Measurements from ENCODE around the gene KDELR3. TPM values are rescaled to one million over a fixed set of nuclear protein-coding genes. Genes with fewer than 3 reads are reported as not detected.

The KDELR3 gene
- total RNA-seq, 6 donors from 2014 or later, result 7.3 to 14.2 (median 9.7) TPM

- Histone ChIP-seq H3K4me1 (peaks cover 33 to 41% (median 38%) of the 10 kb centered on the region in 4 donors), H3K4me3 (peak within 1 kb of the TSS; percentile 26 to 82 (median 60)), H3K27me3 (no peaks in the 10 kb centered on the region), H3K27ac (peak within 1 kb of the TSS; percentile 99 to 100 (median 100)), H3K36me3 (peaks cover 0 to 25% (median 3%) of the 10 kb centered on the region in 4 donors), H3K9me3 (no peaks in the 10 kb centered on the region)
- peak in 1 of 4 donors; percentile 4 for TF ChIP-seq EP300 (IDR thresholded peaks at IDR 0.05)
- TF ChIP-seq POLR2AphosphoS5 (IDR thresholded peaks at IDR 0.05), result peak; percentile 93 to 94
- peak; percentile 65 to 82 (median 80) for TF ChIP-seq POLR2A (IDR thresholded peaks at IDR 0.05)
- peak in 4 of 6 experiments; percentile 8 to 64 (median 54) for TF ChIP-seq CTCF (IDR thresholded peaks at IDR 0.05)
- WGBS, 2 donors, result 0 to 1% methylated on average over 45 to 62 of the region's 83 CpGs
- DNase-seq (peak; percentile 94 to 95), ATAC-seq (ENCODE audit: low FRiP score in 2 of 2) (peak; percentile 95 to 98)
Measured at GRCh38 chr22:38506118-38506962, 38.4 kb downstream of the KDELR3 start, which contains the start of gene DDX17. Gene DDX17, minus strand, starts transcription at chr22:38506311.

DNA sequence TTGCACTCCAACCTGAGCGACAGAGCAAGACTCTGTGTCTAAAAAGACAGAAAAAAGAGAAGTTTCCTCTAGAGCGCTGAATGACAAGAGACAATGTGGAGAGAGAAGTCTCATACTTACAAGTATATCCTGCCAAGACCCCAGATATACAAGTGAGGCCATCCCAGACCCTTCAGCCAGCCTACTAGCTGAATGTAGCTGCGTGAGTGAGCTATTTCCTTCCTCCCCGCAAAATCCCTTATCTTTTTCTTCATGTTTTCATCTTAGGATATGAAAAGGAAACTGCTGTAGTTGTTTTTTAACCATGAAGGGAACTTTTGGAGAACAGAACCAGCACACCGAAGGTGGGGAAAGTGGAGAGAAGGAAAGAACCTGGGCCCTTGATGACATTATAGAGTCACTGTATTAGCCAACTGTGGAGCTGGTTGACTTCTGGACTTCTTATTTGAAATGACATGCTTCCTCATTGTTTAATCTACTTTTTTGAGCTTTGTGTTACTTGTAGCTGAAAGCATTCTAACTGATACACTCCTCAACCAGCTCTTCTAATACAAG, 42.6 kb downstream of the KDELR3 start:
- Histone ChIP-seq H3K4me3 (no peak overlapping the region), H3K27me3 (no peaks in the 10 kb centered on the region), H3K36me3 (no peaks in the 10 kb centered on the region), H3K27ac (no peak overlapping the region), H3K4me1 (peaks cover 4 to 7% (median 6%) of the 10 kb centered on the region in 4 donors), H3K9me3 (no peaks in the 10 kb centered on the region)
- ATAC-seq (ENCODE audit: low FRiP score in 2 of 2), result no peak
- 71 to 72% methylated on average over 5 of the region's 5 CpGs for WGBS, 2 donors
- no peak for DNase-seq
- TF ChIP-seq EP300 (IDR thresholded peaks at IDR 0.05), result no peak

DNA sequence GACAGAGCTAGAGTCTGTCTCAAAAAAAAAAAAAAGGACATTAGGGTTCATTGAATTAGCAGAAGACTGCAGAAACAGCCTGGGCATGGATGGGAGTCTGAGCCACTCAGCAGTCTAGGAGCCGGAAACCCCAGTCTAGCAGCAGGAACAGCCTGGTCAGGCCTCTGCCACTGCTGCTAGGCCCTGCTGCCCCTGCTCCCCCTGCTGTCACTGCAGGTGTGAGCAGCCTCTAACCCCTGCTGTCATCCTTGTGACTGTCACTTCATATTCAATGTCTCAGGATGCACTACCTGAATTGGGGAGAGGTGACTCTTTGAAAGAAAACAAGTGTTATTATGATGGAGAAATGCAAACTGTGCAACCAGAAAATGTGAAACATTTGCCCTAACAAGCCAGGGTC, 45.2 kb downstream of the KDELR3 start:
- Histone ChIP-seq H3K27ac (no peak overlapping the region), H3K27me3 (no peaks in the 10 kb centered on the region), H3K36me3 (no peaks in the 10 kb centered on the region), H3K4me3 (no peak overlapping the region), H3K9me3 (no peaks in the 10 kb centered on the region), H3K4me1 (no peaks in the 10 kb centered on the region)
- DNase-seq (no peak), ATAC-seq (ENCODE audit: low FRiP score in 2 of 2) (no peak)
- WGBS, 2 donors, result 50 to 56% methylated on average over 1 of the region's 1 CpG
- TF ChIP-seq CTCF (IDR thresholded peaks at IDR 0.05), result no peak
- no peak for TF ChIP-seq POLR2AphosphoS5 (IDR thresholded peaks at IDR 0.05)
- no peak for TF ChIP-seq POLR2A (IDR thresholded peaks at IDR 0.05)
- no peak for TF ChIP-seq EP300 (IDR thresholded peaks at IDR 0.05)

DNA sequence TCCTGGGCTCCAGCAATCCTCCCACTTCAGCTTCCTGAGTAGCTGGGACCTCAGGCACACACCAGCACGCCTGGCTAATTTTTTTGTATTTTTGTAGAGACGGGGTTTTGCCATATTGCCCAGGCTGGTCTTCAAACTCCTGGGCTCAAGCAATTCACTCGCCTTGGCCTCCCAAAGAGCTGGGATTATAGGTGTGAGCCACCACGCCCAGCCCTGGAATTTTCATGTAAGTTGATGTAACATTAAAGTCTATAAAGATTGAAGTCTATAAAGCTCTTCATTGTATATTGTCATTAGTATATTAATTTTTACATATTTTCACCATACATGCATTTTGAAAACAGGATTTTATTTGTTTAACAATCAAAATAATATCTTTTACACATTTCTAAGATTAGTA, 50.7 kb downstream of the KDELR3 start:
- no peak overlapping the region for H3K27ac ChIP-seq
- no peak for DNase-seq
- TF ChIP-seq POLR2A (IDR thresholded peaks at IDR 0.05) (no peak), EP300 (IDR thresholded peaks at IDR 0.05) (no peak), POLR2AphosphoS5 (IDR thresholded peaks at IDR 0.05) (no peak), CTCF (IDR thresholded peaks at IDR 0.05) (no peak)
- no peak overlapping the region for H3K4me3 ChIP-seq
- no peaks in the 10 kb centered on the region for H3K9me3 ChIP-seq
- no peaks in the 10 kb centered on the region for H3K27me3 ChIP-seq
- no peak for ATAC-seq (ENCODE audit: low FRiP score in 2 of 2)
- H3K36me3 ChIP-seq, result no peaks in the 10 kb centered on the region
- 93 to 99% methylated on average over 4 of the region's 4 CpGs for WGBS, 2 donors
- H3K4me1 ChIP-seq, result no peaks in the 10 kb centered on the region

DNA sequence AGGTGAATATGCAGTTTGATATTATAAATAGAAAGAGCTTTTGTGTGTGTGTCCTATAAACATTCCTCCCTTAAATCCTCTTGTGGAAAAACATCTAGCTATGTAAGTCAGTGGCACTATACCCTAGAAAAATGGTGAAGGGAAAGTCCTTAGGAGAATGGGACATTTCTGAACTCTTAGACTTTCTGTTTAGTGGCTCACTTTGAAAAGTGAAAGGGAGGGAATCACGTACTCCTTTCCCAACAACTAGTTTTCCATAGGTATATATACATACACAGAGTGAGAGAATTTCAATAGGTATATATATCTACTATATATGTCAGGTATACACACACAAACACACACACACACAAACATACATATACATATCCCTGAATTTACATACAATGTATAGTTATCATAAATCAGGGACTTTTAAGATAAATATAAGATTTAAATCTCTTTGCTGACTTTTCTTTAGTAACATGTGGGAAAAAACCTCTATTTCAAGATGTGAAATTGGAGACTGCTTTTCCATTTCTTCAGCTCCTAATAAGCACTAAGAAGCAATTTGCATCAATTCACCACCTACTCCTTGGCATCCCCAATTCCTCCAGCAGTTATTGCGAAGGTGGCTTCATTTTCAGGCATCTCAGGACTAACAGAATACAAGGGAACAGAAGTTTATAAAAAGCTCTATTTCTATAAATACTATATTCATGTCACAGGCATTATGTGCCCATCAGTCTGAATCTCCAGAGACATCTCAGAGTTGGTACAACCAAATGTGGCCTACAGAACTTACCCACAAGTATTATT, 51.8 kb downstream of the KDELR3 start:
- ATAC-seq (ENCODE audit: low FRiP score in 2 of 2) (no peak), DNase-seq (no peak)
- H3K36me3 ChIP-seq, result no peaks in the 10 kb centered on the region
- TF ChIP-seq EP300 (IDR thresholded peaks at IDR 0.05) (no peak), CTCF (IDR thresholded peaks at IDR 0.05) (no peak), POLR2A (IDR thresholded peaks at IDR 0.05) (no peak), POLR2AphosphoS5 (IDR thresholded peaks at IDR 0.05) (no peak)
- H3K4me1 ChIP-seq, result no peaks in the 10 kb centered on the region
- H3K9me3 ChIP-seq, result no peaks in the 10 kb centered on the region
- H3K4me3 ChIP-seq, result no peak overlapping the region
- H3K27me3 ChIP-seq, result no peaks in the 10 kb centered on the region
- 95 to 97% methylated on average over 2 of the region's 2 CpGs for WGBS, 2 donors
- no peak overlapping the region for H3K27ac ChIP-seq

Measured in upper lobe of left lung (tissue), 6 donors.